Thyroid gland (tissue), 4 donors: ENCODE results near the gene KCNJ13.

Source experiments
- POLR2A ChIP-seq, 2 donors: fragments of 450-650 bp; IDR thresholded peaks; one replicate each; pipeline ENCODE4 v1.6.1; 2017; ENCODE audit warnings: antibody characterized with exemption in 2 of 2, mild to moderate bottlenecking in 2 of 2, moderate library complexity in 1 of 2
- TF ChIP-seq, protein P1 (sequence below), 6 experiments: fragments of 200-600 bp in 3 of 6; fragments of 450-650 bp in 3 of 6; sonication (generic) in 3 of 6; IDR thresholded peaks; one replicate each; pipeline ENCODE4 v1.5.1; 2016 to 2019; ENCODE audit warnings: antibody characterized with exemption in 6 of 6, mild to moderate bottlenecking in 2 of 6, inconsistent platforms in 1 of 6, moderate library complexity in 1 of 6

- TF ChIP-seq, protein P1, sequence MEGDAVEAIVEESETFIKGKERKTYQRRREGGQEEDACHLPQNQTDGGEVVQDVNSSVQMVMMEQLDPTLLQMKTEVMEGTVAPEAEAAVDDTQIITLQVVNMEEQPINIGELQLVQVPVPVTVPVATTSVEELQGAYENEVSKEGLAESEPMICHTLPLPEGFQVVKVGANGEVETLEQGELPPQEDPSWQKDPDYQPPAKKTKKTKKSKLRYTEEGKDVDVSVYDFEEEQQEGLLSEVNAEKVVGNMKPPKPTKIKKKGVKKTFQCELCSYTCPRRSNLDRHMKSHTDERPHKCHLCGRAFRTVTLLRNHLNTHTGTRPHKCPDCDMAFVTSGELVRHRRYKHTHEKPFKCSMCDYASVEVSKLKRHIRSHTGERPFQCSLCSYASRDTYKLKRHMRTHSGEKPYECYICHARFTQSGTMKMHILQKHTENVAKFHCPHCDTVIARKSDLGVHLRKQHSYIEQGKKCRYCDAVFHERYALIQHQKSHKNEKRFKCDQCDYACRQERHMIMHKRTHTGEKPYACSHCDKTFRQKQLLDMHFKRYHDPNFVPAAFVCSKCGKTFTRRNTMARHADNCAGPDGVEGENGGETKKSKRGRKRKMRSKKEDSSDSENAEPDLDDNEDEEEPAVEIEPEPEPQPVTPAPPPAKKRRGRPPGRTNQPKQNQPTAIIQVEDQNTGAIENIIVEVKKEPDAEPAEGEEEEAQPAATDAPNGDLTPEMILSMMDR (IDR thresholded peaks at IDR 0.05): no peak
- no peak for TF ChIP-seq POLR2A (IDR thresholded peaks at IDR 0.05)
These were observed 3.1 kb upstream of the KCNJ13 start for GRCh38 chr2:232779465-232779864.
